Lung (tissue), 12 donors: ENCODE results near the gene STXBP3. TPM values are rescaled to one million over a fixed set of nuclear protein-coding genes. Genes with fewer than 3 reads are reported as not detected.

ENCODE experiments used
- ATAC-seq: fragments of 200-7000 bp; cut with Tn5 transposase; one replicate; pipeline ENCODE4 v1.9.1; 2020; ENCODE audit warnings: moderate number of reproducible peaks; ENCODE audit not compliant: insufficient read depth, low FRiP score
- DNase-seq, 3 donors: peaks; one replicate each; pipeline ENCODE4 v3.0.0-alpha.2; 2013 to 2017
- H3K27ac ChIP-seq, 2 donors: one replicate each; pipeline ENCODE4 v1.5.1; 2013; ENCODE audit warnings: mild to moderate bottlenecking in 2 of 2, moderate library complexity in 2 of 2, control low read depth in 1 of 2, inconsistent platforms in 1 of 2, low read depth in 1 of 2, low read length in 1 of 2
- H3K27me3 ChIP-seq, 3 donors: one replicate each; pipeline ENCODE4 v1.5.1; 2013; ENCODE audit warnings: low read length in 2 of 3; ENCODE audit not compliant: control insufficient read depth in 3 of 3, insufficient read depth in 3 of 3
- H3K36me3 ChIP-seq, 4 donors: one replicate each; pipeline ENCODE4 v1.5.1; 2013; ENCODE audit warnings: low read length in 4 of 4, mild to moderate bottlenecking in 1 of 4, moderate library complexity in 1 of 4; ENCODE audit not compliant: control insufficient read depth in 4 of 4, insufficient read depth in 4 of 4
- H3K4me1 ChIP-seq, 5 donors: one replicate each; pipeline ENCODE4 v1.5.1; 2013; ENCODE audit warnings: low read length in 5 of 5, mild to moderate bottlenecking in 2 of 5, moderate library complexity in 1 of 5; ENCODE audit not compliant: control insufficient read depth in 5 of 5, insufficient read depth in 5 of 5
- H3K4me3 ChIP-seq: one replicate; pipeline ENCODE4 v1.5.1; 2013; ENCODE audit warnings: mild to moderate bottlenecking, control low read depth, moderate library complexity
- H3K9ac ChIP-seq, 2 donors: one replicate each; pipeline ENCODE4 v1.5.1; 2013; ENCODE audit warnings: low read length in 2 of 2, control low read depth in 1 of 2; ENCODE audit not compliant: insufficient read depth in 1 of 2
- H3K9me3 ChIP-seq, 4 donors: one replicate each; pipeline ENCODE4 v1.5.1; 2013; ENCODE audit warnings: low read length in 3 of 4, mild to moderate bottlenecking in 1 of 4, moderate library complexity in 1 of 4; ENCODE audit not compliant: control insufficient read depth in 4 of 4, insufficient read depth in 3 of 4
- WGBS, 2 donors: extraction: QIAGEN DNeasy Blood & Tissue Kit; methylation state at CpG; one replicate each; pipeline ENCODE4 v1.1.7; 2013; 5-methylcytosine and 5-hydroxymethylcytosine counted together
- polyA plus RNA-seq, 2 donors: library from polyadenylated mRNA; stranded (reverse); fragments of 200-250 nt; gene quantifications; one replicate each; pipeline ENCODE4 v1.2.1, GENCODE V29; 2013
- total RNA-seq, 2 donors: library from RNA; depleted of rRNA in 1 of 2; stranded (reverse); fragments of >200 nt in 1 of 2; gene quantifications; one replicate each; pipeline ENCODE4 v1.2.1, GENCODE V29; 2014 to 2021
- TF ChIP-seq, protein P1 (sequence below): IDR thresholded peaks from 2 replicates; pipeline ENCODE4 v1.5.1; 2012; ENCODE audit warnings: mild to moderate bottlenecking; ENCODE audit errors: control extremely low read depth, extremely low read depth
- donor health status: control.
- donor health status: control.
- donor health status: Bipolar disorder and iron deficiency.
- donor health status: healthy.
- donor health status: DM: yes; HTN: yes; CAD: no.

Gene STXBP3
- total and polyA plus RNA-seq, 4 donors: 33.6 to 83.6 (median 40.0) TPM

DNA sequence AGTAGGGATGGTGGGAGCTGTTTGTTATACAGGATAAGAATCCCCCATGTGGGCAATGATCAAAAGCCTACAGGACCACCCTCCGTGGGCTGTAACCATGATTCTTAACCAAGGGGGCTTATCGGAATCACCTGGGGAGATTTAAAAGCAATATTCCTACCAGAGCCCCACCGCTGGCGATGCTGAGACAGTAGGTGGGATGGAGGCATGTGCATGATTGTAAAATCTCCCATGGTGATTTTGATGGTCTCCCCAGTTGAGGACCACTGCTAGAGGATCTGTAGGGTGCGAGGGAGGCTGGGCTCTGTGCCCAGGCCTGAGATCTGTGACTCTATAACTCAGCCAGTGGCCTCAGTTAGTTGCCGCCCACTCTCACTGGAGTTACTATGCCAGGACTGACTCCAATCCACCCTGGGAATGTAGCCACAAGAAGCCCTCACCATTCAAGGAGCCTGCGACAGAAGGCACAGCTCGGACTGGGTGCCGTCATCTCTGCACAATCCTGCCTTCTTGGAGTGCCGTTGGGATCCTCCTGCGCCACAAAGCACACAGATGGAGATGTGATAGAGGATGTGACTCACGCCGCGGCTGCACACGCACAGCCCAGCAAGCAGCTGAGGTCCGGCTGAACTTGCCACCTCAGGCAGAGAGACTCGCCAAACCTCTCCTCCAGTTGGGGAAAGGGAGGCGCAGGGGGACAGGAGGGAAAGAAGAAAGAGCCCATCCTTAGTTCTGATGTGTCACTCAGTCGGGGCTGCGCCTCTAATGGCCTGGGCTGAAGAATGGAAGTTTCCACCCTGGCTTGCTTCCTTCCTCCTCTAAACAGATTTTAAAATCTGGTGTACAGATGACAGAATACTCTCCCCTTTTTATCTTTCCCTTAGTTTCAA is 83.9 kb downstream of the STXBP3 start:
- TF ChIP-seq, protein P1, sequence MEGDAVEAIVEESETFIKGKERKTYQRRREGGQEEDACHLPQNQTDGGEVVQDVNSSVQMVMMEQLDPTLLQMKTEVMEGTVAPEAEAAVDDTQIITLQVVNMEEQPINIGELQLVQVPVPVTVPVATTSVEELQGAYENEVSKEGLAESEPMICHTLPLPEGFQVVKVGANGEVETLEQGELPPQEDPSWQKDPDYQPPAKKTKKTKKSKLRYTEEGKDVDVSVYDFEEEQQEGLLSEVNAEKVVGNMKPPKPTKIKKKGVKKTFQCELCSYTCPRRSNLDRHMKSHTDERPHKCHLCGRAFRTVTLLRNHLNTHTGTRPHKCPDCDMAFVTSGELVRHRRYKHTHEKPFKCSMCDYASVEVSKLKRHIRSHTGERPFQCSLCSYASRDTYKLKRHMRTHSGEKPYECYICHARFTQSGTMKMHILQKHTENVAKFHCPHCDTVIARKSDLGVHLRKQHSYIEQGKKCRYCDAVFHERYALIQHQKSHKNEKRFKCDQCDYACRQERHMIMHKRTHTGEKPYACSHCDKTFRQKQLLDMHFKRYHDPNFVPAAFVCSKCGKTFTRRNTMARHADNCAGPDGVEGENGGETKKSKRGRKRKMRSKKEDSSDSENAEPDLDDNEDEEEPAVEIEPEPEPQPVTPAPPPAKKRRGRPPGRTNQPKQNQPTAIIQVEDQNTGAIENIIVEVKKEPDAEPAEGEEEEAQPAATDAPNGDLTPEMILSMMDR: no peak
- Histone ChIP-seq H3K36me3 (no peaks in the 10 kb centered on the region), H3K27me3 (no peaks in the 10 kb centered on the region), H3K4me1 (peaks cover 5 to 37% (median 9%) of the 10 kb centered on the region in 5 donors), H3K4me3 (no peak overlapping the region), H3K9me3 (no peaks in the 10 kb centered on the region), H3K9ac (peak overlapping the region in 1 of 2 donors; percentile 69), H3K27ac (peak overlapping the region; percentile 58 to 88)
- ATAC-seq (peak; percentile 64), DNase-seq (peak; percentile 64 to 77 (median 70))
- WGBS, 2 donors: 52 to 57% methylated on average over 20 of the region's 20 CpGs

DNA sequence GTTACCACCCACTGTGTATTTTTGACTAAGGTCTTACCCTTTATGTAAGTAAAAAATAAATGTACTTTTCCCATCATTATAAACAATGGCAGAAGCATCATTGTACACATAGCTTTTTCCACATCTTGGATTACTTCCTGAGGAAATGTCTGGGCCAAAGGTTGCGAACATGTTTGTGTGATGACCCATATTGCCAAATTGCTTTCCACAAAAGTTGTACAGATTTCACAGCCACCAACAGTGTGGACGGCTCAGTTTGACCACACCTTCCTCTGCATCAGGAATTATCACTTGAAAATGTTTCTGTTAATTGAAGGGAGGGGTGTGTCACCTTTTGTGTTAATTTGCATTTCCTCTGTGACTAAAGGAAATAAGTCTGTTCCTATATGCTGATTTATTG is 84.8 kb downstream of the STXBP3 start:
- 13 to 26% methylated on average over 2 of the region's 2 CpGs for WGBS, 2 donors
- Histone ChIP-seq H3K27me3 (no peaks in the 10 kb centered on the region), H3K27ac (peak overlapping the region in 1 of 2 donors; percentile 58), H3K9me3 (no peaks in the 10 kb centered on the region), H3K4me1 (peaks cover 5 to 37% (median 9%) of the 10 kb centered on the region in 5 donors), H3K4me3 (no peak overlapping the region), H3K36me3 (no peaks in the 10 kb centered on the region), H3K9ac (peak overlapping the region in 1 of 2 donors; percentile 50)
- TF ChIP-seq, protein P1: no peak
- ATAC-seq (no peak), DNase-seq (peak; percentile 61 to 83 (median 79))

DNA sequence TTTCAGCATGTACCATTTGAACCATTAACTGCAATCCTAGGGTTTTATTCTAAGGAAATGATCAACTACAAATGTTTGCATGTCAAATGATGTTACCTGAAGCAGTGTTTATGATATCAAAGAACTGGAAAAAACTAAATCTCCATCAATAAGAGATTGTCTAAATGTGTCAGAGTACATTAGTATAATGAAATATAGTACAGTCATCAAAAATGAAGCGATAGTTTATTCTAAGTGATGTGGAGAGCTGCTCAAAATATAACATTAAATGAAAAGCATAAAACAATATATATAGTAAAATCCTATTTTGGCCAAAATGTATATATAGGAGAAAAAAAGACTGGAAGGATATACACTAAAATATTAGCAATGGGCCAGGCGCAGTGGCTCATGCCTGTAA is 86.5 kb downstream of the STXBP3 start:
- peaks cover 5 to 35% (median 9%) of the 10 kb centered on the region in 5 donors for H3K4me1 ChIP-seq
- no peaks in the 10 kb centered on the region for H3K36me3 ChIP-seq
- no peak overlapping the region for H3K27ac ChIP-seq
- no peak overlapping the region for H3K9ac ChIP-seq
- TF ChIP-seq, protein P1: no peak
- no peaks in the 10 kb centered on the region for H3K27me3 ChIP-seq
- no peaks in the 10 kb centered on the region for H3K9me3 ChIP-seq
- DNase-seq (no peak), ATAC-seq (no peak)
- 97 to 98% methylated on average over 2 of the region's 2 CpGs for WGBS, 2 donors
- no peak overlapping the region for H3K4me3 ChIP-seq
